Smooth muscle cell (in vitro differentiated cells): ENCODE measurements around the gene SPOCK1. TPM values are rescaled to one million over a fixed set of nuclear protein-coding genes. Genes with fewer than 3 reads are reported as not detected.

Experiments used
- DNase-seq: peaks from one replicate; lab custom pipeline; 2025; ENCODE audit not compliant: unreplicated experiment; lab: John Stamatoyannopoulos, UW
- H2AFZ ChIP-seq: fragments of 200-600 bp; sonication (generic); 2 replicates; pipeline ENCODE4 v1.6.0; 2016; ENCODE audit warnings: antibody characterized with exemption, low read depth, mild to moderate bottlenecking
- H3F3A ChIP-seq: fragments of 200-600 bp; sonication (generic); 2 replicates; pipeline ENCODE4 v1.6.0; 2017; ENCODE audit warnings: antibody characterized with exemption, low read depth
- H3K27ac ChIP-seq: fragments of 200-600 bp; sonication (generic); 2 replicates; pipeline ENCODE4 v1.5.1; 2016; ENCODE audit warnings: low read depth, mild to moderate bottlenecking
- H3K27me3 ChIP-seq: fragments of 200-600 bp; sonication (generic); 2 replicates; pipeline ENCODE4 v1.6.1; 2016; ENCODE audit warnings: low read depth, mild to moderate bottlenecking
- H3K36me3 ChIP-seq: fragments of 200-600 bp; sonication (generic); 2 replicates; pipeline ENCODE4 v1.5.1; 2016; ENCODE audit warnings: low read depth
- H3K4me1 ChIP-seq: fragments of 200-600 bp; sonication (generic); 2 replicates; pipeline ENCODE4 v1.5.1; 2016; ENCODE audit warnings: low read depth
- H3K4me2 ChIP-seq: fragments of 200-600 bp; sonication (generic); 2 replicates; pipeline ENCODE4 v1.6.0; 2016; ENCODE audit warnings: mild to moderate bottlenecking
- H3K4me3 ChIP-seq: fragments of 200-600 bp; sonication (generic); 2 replicates; pipeline ENCODE4 v1.5.1; 2016; ENCODE audit warnings: mild to moderate bottlenecking
- H3K79me2 ChIP-seq: fragments of 200-600 bp; sonication (generic); 2 replicates; pipeline ENCODE4 v1.6.0; 2016; ENCODE audit warnings: low read depth, mild to moderate bottlenecking
- H3K9ac ChIP-seq: fragments of 200-600 bp; sonication (generic); 2 replicates; pipeline ENCODE4 v1.6.0; 2016; ENCODE audit warnings: low read depth
- H3K9me3 ChIP-seq: fragments of 200-600 bp; sonication (generic); replicated peaks from 2 replicates; pipeline ENCODE4 v1.5.1; 2016; ENCODE audit warnings: low read depth
- H4K20me1 ChIP-seq: fragments of 200-600 bp; sonication (generic); 2 replicates; pipeline ENCODE4 v1.6.0; 2016; ENCODE audit warnings: low read depth
- WGBS: methylation state at CpG from one replicate; pipeline ENCODE4 v1.1.7; 2016; ENCODE audit warnings: low lambda C conversion rate; 5-methylcytosine and 5-hydroxymethylcytosine counted together
- polyA plus RNA-seq: library from polyadenylated mRNA; unstranded; fragments of >200 nt; fragmentation: Nextera tagmentation; extraction: Ambion mirVana; gene quantifications from 2 replicates; pipeline ENCODE4 v1.2.1, GENCODE V29; 2016
- total RNA-seq: library from RNA; depleted of rRNA; stranded (reverse); fragments of >200 nt; gene quantifications from 2 replicates; pipeline ENCODE4 v1.2.3, GENCODE V29; 2014
- TF ChIP-seq, protein P1 (sequence below): fragments of 200-600 bp; sonication (generic); IDR thresholded peaks from 2 replicates; pipeline ENCODE4 v1.5.1; 2017; ENCODE audit warnings: borderline replicate concordance, mild to moderate bottlenecking, antibody characterized with exemption; ENCODE audit not compliant: insufficient read depth, poor library complexity, severe bottlenecking

The SPOCK1 gene
- total and polyA plus RNA-seq, 2 experiments from 2014 or later: 56.2 to 80.0 TPM

DNA sequence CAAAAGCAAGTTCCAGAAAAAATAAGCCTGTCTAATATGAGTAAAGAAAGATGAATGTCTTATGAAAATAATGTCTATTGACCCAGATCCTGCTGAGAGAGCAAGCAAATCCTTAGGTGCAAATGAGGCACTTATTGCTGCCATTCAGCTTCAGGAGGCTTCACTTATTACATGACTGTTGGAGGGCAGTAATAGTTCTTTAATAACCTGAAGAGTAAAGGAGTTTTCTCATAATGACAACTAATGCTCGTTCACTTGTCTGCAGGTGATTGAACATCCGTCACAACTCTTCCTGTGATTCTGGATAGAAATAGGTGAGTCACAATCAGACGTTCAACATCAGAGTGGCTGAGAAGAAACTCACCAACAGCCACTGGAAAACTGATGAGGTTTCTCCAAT, 58.3 kb downstream of the SPOCK1 start:
- no peak overlapping the region for H3K9ac ChIP-seq
- 79% methylated on average over 3 of the region's 3 CpGs for WGBS
- peaks cover 17% of the 10 kb centered on the region for H3K27me3 ChIP-seq
- no peaks in the 10 kb centered on the region for H3K79me2 ChIP-seq
- H2AFZ ChIP-seq: no peak overlapping the region
- H3K9me3 ChIP-seq: no peaks in the 10 kb centered on the region
- no peak overlapping the region for H3K27ac ChIP-seq
- TF ChIP-seq, protein P1, sequence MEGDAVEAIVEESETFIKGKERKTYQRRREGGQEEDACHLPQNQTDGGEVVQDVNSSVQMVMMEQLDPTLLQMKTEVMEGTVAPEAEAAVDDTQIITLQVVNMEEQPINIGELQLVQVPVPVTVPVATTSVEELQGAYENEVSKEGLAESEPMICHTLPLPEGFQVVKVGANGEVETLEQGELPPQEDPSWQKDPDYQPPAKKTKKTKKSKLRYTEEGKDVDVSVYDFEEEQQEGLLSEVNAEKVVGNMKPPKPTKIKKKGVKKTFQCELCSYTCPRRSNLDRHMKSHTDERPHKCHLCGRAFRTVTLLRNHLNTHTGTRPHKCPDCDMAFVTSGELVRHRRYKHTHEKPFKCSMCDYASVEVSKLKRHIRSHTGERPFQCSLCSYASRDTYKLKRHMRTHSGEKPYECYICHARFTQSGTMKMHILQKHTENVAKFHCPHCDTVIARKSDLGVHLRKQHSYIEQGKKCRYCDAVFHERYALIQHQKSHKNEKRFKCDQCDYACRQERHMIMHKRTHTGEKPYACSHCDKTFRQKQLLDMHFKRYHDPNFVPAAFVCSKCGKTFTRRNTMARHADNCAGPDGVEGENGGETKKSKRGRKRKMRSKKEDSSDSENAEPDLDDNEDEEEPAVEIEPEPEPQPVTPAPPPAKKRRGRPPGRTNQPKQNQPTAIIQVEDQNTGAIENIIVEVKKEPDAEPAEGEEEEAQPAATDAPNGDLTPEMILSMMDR: no peak
- no peak for DNase-seq
- no peak overlapping the region for H3K4me2 ChIP-seq
- no peaks in the 10 kb centered on the region for H3K4me1 ChIP-seq
- no peaks in the 10 kb centered on the region for H3K36me3 ChIP-seq
- no peak overlapping the region for H3K4me3 ChIP-seq
- H3F3A ChIP-seq: no peaks in the 10 kb centered on the region
- H4K20me1 ChIP-seq: peaks cover 4% of the 10 kb centered on the region

DNA sequence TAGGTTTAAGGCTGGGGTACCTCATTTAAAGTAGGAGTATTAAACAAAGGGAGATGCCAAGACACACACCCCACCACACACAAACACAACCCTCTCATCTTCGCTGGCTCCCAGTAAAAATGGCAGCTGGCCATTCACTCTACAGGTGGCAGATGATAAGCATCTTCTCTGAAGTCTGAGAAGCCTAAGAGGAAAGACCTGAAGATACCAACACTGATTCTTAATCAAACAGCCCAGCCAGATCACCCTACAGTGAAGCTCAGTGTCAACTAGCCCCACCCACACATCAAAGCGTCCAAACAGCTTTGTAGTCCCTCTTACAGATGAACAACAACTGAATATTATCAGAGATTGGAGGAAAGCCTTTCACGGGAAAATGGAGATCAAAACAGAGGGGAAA, 59.5 kb downstream of the SPOCK1 start:
- Histone ChIP-seq H3K36me3 (no peaks in the 10 kb centered on the region), H3K27ac (no peak overlapping the region), H3K4me3 (no peak overlapping the region), H3K9ac (no peak overlapping the region), H3K4me1 (no peaks in the 10 kb centered on the region), H3K4me2 (no peak overlapping the region), H3K79me2 (no peaks in the 10 kb centered on the region), H3K9me3 (no peaks in the 10 kb centered on the region), H3F3A (no peaks in the 10 kb centered on the region), H3K27me3 (peaks cover 10% of the 10 kb centered on the region), H4K20me1 (peaks cover 4% of the 10 kb centered on the region), H2AFZ (no peak overlapping the region)
- DNase-seq: no peak
- WGBS: 71% methylated on average over 3 of the region's 3 CpGs
- TF ChIP-seq, protein P1: no peak

DNA sequence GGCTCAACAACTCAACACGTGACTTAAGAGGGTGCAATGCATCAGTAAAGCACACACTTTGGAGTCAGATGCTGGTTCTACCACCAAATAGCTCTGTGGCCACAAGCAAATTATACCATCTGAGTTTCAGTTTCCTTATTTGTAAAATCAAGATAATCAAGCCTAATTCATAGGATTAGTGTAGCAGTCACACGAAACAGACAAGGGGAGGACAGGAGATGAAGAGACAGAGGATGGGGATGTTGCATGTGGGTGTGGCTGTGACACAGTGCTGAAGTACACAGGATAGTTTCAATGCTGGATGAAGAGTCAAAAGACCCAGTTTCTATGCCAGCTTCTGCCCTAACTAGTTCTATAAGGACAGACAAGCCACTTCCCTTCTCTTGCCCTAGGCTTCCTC, 60.2 kb downstream of the SPOCK1 start:
- H3K36me3 ChIP-seq: no peaks in the 10 kb centered on the region
- H3K4me2 ChIP-seq: no peak overlapping the region
- no peak overlapping the region for H3K4me3 ChIP-seq
- H3K27me3 ChIP-seq: peaks cover 10% of the 10 kb centered on the region
- no peak overlapping the region for H3K27ac ChIP-seq
- peaks cover 4% of the 10 kb centered on the region for H4K20me1 ChIP-seq
- H3K9me3 ChIP-seq: no peaks in the 10 kb centered on the region
- H3K79me2 ChIP-seq: no peaks in the 10 kb centered on the region
- no peak overlapping the region for H3K9ac ChIP-seq
- TF ChIP-seq, protein P1: no peak
- H3K4me1 ChIP-seq: no peaks in the 10 kb centered on the region
- H3F3A ChIP-seq: no peaks in the 10 kb centered on the region
- H2AFZ ChIP-seq: no peak overlapping the region
- no peak for DNase-seq
- 74% methylated on average over 2 of the region's 2 CpGs for WGBS

DNA sequence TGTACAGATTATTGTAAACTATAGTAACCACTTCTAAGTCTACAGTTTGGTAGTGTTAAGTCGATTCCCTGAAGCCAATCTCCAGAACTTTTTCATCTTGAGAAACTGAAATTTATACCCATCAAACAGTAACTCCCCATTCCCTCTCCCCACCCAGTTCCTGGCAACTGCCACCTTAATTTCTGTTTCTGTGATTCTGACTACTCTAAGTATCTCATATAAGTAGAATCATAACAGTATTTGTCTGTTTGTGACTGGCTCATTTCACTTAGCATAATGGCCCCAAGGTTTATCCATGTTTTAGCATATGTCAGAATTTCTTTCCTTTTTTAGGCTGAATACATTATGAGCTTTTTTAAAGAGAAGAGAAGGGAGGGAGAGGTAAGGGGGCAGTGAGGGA, 61.4 kb downstream of the SPOCK1 start:
- Histone ChIP-seq H3K27ac (no peak overlapping the region), H3K4me3 (no peak overlapping the region), H3K9me3 (no peaks in the 10 kb centered on the region), H3K4me2 (no peak overlapping the region), H3K9ac (no peak overlapping the region), H3K27me3 (peaks cover 10% of the 10 kb centered on the region), H3K79me2 (no peaks in the 10 kb centered on the region), H3F3A (no peaks in the 10 kb centered on the region), H4K20me1 (peaks cover 4% of the 10 kb centered on the region), H3K4me1 (no peaks in the 10 kb centered on the region), H3K36me3 (no peaks in the 10 kb centered on the region), H2AFZ (no peak overlapping the region)
- TF ChIP-seq, protein P1: no peak
- 83% methylated on average over 1 of the region's 1 CpG for WGBS
- no peak for DNase-seq
